Uterus (tissue), 4 donors: Measurements from ENCODE around the gene AFDN. TPM values are rescaled to one million over a fixed set of nuclear protein-coding genes. Genes with fewer than 3 reads are reported as not detected.

ENCODE experiments used
- DNase-seq, 2 donors: peaks; one replicate each; pipeline ENCODE4 v3.0.0-alpha.2; 2019 to 2020
- H3K27ac ChIP-seq, 2 donors: fragments of 200-600 bp; sonication (generic); 1 replicate in 1 of 2; 2 replicates in 1 of 2; pipeline ENCODE4 v1.5.1; 2016 to 2018
- H3K27me3 ChIP-seq, 2 donors: fragments of 200-600 bp; sonication (generic); one replicate each; pipeline ENCODE4 v1.5.1; 2018 to 2019; ENCODE audit warnings: control low read depth in 1 of 2
- H3K36me3 ChIP-seq, 2 donors: fragments of 200-600 bp; sonication (generic); one replicate each; pipeline ENCODE4 v1.5.1; 2019; ENCODE audit warnings: control low read depth in 1 of 2
- H3K4me1 ChIP-seq, 2 donors: fragments of 200-600 bp; sonication (generic); one replicate each; pipeline ENCODE4 v1.5.1; 2018 to 2019; ENCODE audit warnings: control low read depth in 1 of 2
- H3K4me3 ChIP-seq, 2 donors: fragments of 200-600 bp; sonication (generic); 1 replicate in 1 of 2; 2 replicates in 1 of 2; pipeline ENCODE4 v1.5.1; 2018 to 2019; ENCODE audit warnings: mild to moderate bottlenecking in 1 of 2
- H3K9me3 ChIP-seq, 2 donors: fragments of 200-600 bp; sonication (generic); one replicate each; pipeline ENCODE4 v1.5.1; 2019; ENCODE audit warnings: control low read depth in 1 of 2
- POLR2A ChIP-seq, 2 donors: fragments of 450-650 bp; IDR thresholded peaks; one replicate each; pipeline ENCODE4 v1.6.1; 2016; ENCODE audit warnings: antibody characterized with exemption in 2 of 2, mild to moderate bottlenecking in 1 of 2, moderate library complexity in 1 of 2
- intact Hi-C: fragments of 100-400 bp; cut with DNase I; formaldehyde crosslinking; loops from one replicate; pipeline ENCODE4 v1.15.1; 2023; ENCODE audit warnings: low total_unique reads
- total RNA-seq, 4 donors: library from RNA; depleted of rRNA in 3 of 4; stranded (reverse); fragments of >200 nt in 3 of 4; gene quantifications; one replicate each; pipeline versions ENCODE4 v1.1.0 to v1.2.4, GENCODE V29; 2014 to 2023
- TF ChIP-seq, protein P1 (sequence below), 4 experiments: fragments of 200-600 bp in 2 of 4; fragments of 450-650 bp in 2 of 4; sonication (generic) in 2 of 4; IDR thresholded peaks; one replicate each; pipeline ENCODE4 v1.5.1; 2016 to 2019; ENCODE audit warnings: antibody characterized with exemption in 4 of 4, mild to moderate bottlenecking in 2 of 4, moderate library complexity in 1 of 4
- donor health status: DM: yes; HTN: yes; CAD: no.

Gene AFDN
- total RNA-seq, 4 donors from 2014 or later: 64.6 to 210 (median 120) TPM

GRCh38 chr6:167896648-167897047, 69.9 kb downstream of the AFDN start:
- TF ChIP-seq POLR2A (IDR thresholded peaks at IDR 0.05): no peak
- TF ChIP-seq, protein P1, sequence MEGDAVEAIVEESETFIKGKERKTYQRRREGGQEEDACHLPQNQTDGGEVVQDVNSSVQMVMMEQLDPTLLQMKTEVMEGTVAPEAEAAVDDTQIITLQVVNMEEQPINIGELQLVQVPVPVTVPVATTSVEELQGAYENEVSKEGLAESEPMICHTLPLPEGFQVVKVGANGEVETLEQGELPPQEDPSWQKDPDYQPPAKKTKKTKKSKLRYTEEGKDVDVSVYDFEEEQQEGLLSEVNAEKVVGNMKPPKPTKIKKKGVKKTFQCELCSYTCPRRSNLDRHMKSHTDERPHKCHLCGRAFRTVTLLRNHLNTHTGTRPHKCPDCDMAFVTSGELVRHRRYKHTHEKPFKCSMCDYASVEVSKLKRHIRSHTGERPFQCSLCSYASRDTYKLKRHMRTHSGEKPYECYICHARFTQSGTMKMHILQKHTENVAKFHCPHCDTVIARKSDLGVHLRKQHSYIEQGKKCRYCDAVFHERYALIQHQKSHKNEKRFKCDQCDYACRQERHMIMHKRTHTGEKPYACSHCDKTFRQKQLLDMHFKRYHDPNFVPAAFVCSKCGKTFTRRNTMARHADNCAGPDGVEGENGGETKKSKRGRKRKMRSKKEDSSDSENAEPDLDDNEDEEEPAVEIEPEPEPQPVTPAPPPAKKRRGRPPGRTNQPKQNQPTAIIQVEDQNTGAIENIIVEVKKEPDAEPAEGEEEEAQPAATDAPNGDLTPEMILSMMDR (IDR thresholded peaks at IDR 0.05): no peak
- no peaks in the 10 kb centered on the region for H3K27me3 ChIP-seq
- H3K4me3 ChIP-seq: no peak overlapping the region
- H3K4me1 ChIP-seq: no peaks in the 10 kb centered on the region
- no peaks in the 10 kb centered on the region for H3K36me3 ChIP-seq
- DNase-seq: no peak
- intact Hi-C loops: loop anchor here (5.0 kb wide), 1 partner anchor 409 kb away; no protein-coding TSS in a partner anchor
- no peaks in the 10 kb centered on the region for H3K9me3 ChIP-seq
- no peak overlapping the region for H3K27ac ChIP-seq

DNA sequence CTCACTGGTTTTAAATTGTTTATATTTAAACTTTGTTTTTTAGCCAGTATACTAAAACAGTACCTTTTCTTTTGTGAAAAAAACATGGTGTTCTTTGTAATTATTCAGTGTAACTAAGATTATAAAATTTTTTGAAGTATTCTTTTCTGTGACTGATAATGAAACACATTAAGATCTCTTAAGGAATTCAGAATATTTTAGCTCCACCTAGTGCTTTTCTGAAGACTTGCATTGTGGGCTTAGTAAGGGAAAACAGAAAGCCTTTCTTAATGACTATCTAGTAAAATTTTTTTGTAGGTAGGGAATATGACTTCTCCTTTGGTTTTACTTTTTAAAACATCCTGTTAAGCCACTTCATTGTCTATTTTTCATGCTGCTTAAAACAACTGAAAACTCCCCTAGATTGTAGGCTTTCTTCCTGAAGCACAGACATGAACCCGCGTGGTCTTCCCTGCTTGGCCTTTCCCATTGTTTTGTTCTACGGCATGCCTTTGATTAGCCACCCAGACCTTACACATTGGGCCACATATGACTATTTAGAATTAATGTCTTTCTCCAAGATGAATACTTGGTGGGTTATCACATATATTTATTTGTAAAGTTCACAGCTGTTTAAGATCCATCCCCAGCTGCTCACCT, 72.1 kb downstream of the AFDN start:
- intact Hi-C loops: loop anchor here (5.0 kb wide), 1 partner anchor 411 kb away; no protein-coding TSS in a partner anchor
- no peak overlapping the region for H3K4me3 ChIP-seq
- no peak for DNase-seq
- H3K9me3 ChIP-seq: no peaks in the 10 kb centered on the region
- H3K27me3 ChIP-seq: no peaks in the 10 kb centered on the region
- TF ChIP-seq, protein P1 (IDR thresholded peaks at IDR 0.05): peak; percentile 68 to 80 (median 74)
- TF ChIP-seq POLR2A (IDR thresholded peaks at IDR 0.05): no peak
- no peaks in the 10 kb centered on the region for H3K4me1 ChIP-seq
- H3K27ac ChIP-seq: no peak overlapping the region
- H3K36me3 ChIP-seq: no peaks in the 10 kb centered on the region

DNA sequence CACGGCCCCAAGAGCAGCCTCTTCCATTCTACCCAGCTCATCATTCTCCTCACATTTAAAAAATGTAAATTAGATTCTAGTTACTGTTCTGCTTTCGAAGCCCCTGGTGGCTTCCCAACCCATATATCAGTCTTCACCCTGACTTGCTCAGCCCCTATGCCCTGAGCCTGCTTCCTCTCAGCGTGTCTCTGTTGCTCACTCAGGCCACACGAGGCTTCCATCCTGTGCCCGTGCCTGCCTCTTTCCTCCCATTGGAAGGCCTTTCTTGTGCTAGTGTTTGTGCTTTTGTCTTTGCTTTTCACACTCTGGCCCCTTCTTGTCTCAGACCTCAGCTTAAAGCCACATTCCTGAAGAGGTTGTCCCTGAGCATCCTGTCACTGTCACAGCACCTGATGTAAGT, 78.1 kb downstream of the AFDN start:
- Histone ChIP-seq H3K27ac (no peak overlapping the region), H3K27me3 (no peaks in the 10 kb centered on the region), H3K9me3 (no peaks in the 10 kb centered on the region), H3K4me3 (no peak overlapping the region), H3K36me3 (no peaks in the 10 kb centered on the region), H3K4me1 (no peaks in the 10 kb centered on the region)
- intact Hi-C loops: no loop called here
- no peak for DNase-seq
- no peak for TF ChIP-seq POLR2A (IDR thresholded peaks at IDR 0.05)
- TF ChIP-seq, protein P1 (IDR thresholded peaks at IDR 0.05): no peak

DNA sequence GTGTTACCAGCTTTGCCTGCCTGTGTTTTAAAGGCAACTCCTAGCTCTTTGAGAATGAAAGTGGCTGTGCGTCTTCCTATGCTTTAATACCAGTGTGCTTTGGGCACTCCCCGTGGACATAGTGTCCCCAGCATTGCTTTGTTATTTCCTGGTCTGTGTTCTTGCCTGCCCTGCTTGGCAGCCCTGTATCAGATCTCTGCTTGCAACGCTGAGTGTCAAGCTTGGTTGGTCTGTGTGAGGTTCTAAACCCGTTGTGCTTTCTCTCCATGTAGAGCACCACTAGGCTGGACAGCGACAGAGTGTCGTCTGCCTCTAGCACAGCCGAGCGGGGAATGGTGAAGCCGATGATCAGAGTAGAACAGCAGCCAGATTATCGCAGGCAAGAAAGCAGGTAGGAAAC, 80.2 kb downstream of the AFDN start:
- intact Hi-C loops: no loop called here
- Histone ChIP-seq H3K9me3 (no peaks in the 10 kb centered on the region), H3K4me3 (no peak overlapping the region), H3K27ac (peak overlapping the region in 1 of 2 donors; percentile 40), H3K36me3 (no peaks in the 10 kb centered on the region), H3K4me1 (no peaks in the 10 kb centered on the region), H3K27me3 (no peaks in the 10 kb centered on the region)
- TF ChIP-seq, protein P1 (IDR thresholded peaks at IDR 0.05): no peak
- no peak for TF ChIP-seq POLR2A (IDR thresholded peaks at IDR 0.05)
- peak in 1 of 2 donors; percentile 41 for DNase-seq

DNA sequence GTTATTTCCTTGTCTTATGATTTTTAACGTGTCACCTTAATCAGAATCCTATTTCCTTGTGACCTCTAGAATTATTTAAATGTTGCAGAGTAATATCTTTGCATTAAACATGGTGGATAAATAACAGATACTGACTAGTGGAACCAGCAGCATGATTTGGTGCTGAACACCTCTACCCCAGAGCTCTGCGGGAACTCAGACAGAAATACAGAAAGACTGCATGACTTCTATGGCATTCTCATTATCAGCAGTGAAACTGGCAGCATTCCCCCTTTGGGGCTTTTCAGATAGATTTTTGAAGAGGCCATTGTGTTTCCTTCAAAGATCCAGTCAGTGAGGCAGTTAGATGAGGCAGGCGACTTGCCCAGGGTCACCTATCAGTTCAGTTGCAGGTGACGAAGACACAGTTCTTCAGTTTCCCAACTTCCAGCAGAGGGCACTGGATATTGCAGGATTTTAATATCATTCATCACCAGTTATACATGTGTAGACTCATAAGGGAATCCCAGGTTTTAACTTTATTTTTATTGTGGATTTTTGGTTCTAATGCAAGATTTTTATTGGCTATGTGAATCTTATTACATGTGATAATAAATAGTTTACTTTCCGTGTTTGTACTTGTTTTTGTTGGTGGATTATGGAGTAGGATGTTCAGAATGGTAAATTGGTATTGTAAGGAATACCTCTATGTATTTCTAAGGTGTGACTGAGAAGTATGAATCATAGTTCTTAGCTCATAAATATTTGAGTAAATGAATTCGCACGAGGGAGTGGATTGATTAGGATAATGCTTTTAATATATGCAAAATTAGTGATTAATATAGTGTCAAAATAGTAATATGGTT, 81.3 kb downstream of the AFDN start:
- H3K9me3 ChIP-seq: no peaks in the 10 kb centered on the region
- H3K27ac ChIP-seq: peak overlapping the region in 1 of 2 donors; percentile 40
- intact Hi-C loops: no loop called here
- no peaks in the 10 kb centered on the region for H3K36me3 ChIP-seq
- TF ChIP-seq, protein P1 (IDR thresholded peaks at IDR 0.05): peak; percentile 38 to 50 (median 47)
- TF ChIP-seq POLR2A (IDR thresholded peaks at IDR 0.05): no peak
- DNase-seq: no peak
- no peaks in the 10 kb centered on the region for H3K4me1 ChIP-seq
- no peak overlapping the region for H3K4me3 ChIP-seq
- H3K27me3 ChIP-seq: no peaks in the 10 kb centered on the region
